DMS 273 treated with DMSO at 0.1 percent for 48 hours (cell line): Measurements from ENCODE around the gene ADRB1.

Experiments
- DNase-seq: peaks from one replicate; lab custom pipeline; 2025; lab: John Stamatoyannopoulos, UW

ADRB1 gene

GRCh38 chr10:114057855-114058254 is 14.2 kb downstream of the ADRB1 start:
- DNase-seq, result no peak

- no peak for DNase-seq
Measured at GRCh38 chr10:114058297-114058696, 14.6 kb downstream of the ADRB1 start.

- no peak for DNase-seq
Measured at GRCh38 chr10:114059561-114059960, 15.9 kb downstream of the ADRB1 start.

GRCh38 chr10:114060456-114060855 is 16.8 kb downstream of the ADRB1 start:
- DNase-seq, result no peak

GRCh38 chr10:114061148-114061547 is 17.5 kb downstream of the ADRB1 start:
- DNase-seq, result no peak

- no peak for DNase-seq
Measured at GRCh38 chr10:114061789-114062188, 18.1 kb downstream of the ADRB1 start.

- DNase-seq, result no peak
Measured at GRCh38 chr10:114064151-114065048, 20.7 kb downstream of the ADRB1 start.

GRCh38 chr10:114065049-114065435 is 21.4 kb downstream of the ADRB1 start:
- no peak for DNase-seq

GRCh38 chr10:114068054-114068707 is 24.5 kb downstream of the ADRB1 start:
- no peak for DNase-seq

- no peak for DNase-seq
Measured at GRCh38 chr10:114070710-114071109, 27.0 kb downstream of the ADRB1 start.

- no peak for DNase-seq
Measured at GRCh38 chr10:114071178-114071577, 27.5 kb downstream of the ADRB1 start.

GRCh38 chr10:114073395-114074186 is 29.9 kb downstream of the ADRB1 start:
- DNase-seq, result no peak

- no peak for DNase-seq
Measured at GRCh38 chr10:114075093-114075492, 31.4 kb downstream of the ADRB1 start.

GRCh38 chr10:114077347-114077746 is 33.7 kb downstream of the ADRB1 start:
- DNase-seq, result no peak

- DNase-seq, result no peak
Measured at GRCh38 chr10:114077815-114078219, 34.2 kb downstream of the ADRB1 start.

GRCh38 chr10:114078346-114078745 is 34.7 kb downstream of the ADRB1 start:
- no peak for DNase-seq

GRCh38 chr10:114079421-114079820 is 35.8 kb downstream of the ADRB1 start:
- DNase-seq, result no peak

- DNase-seq, result no peak
Measured at GRCh38 chr10:114081911-114082583, 38.4 kb downstream of the ADRB1 start.

- no peak for DNase-seq
Measured at GRCh38 chr10:114083040-114083439, 39.4 kb downstream of the ADRB1 start.

- DNase-seq, result no peak
Measured at GRCh38 chr10:114084215-114084614, 40.5 kb downstream of the ADRB1 start.

- DNase-seq, result no peak
Measured at GRCh38 chr10:114087255-114087654, 43.6 kb downstream of the ADRB1 start.

GRCh38 chr10:114087655-114088054 is 44.0 kb downstream of the ADRB1 start:
- no peak for DNase-seq
